A172 (cell line): ENCODE data around the gene SIX4. TPM values are rescaled to one million over a fixed set of nuclear protein-coding genes. Genes with fewer than 3 reads are reported as not detected.

ENCODE experiments used
- DNase-seq: peaks from one replicate; pipeline ENCODE4 v3.0.0-alpha.2; 2015; ENCODE audit warnings: low spot score
- total RNA-seq: library from RNA; depleted of rRNA; stranded (reverse); fragments of >200 nt; shearing (Covaris generic); gene quantifications from 2 replicates; pipeline ENCODE4 v1.2.3, GENCODE V29; 2014

Gene SIX4
- total RNA-seq, 1 experiment from 2014 or later, result 7.5 TPM

GRCh38 chr14:60722107-60722356, 2.1 kb downstream of the SIX4 start:
- peak; percentile 1 for DNase-seq

- peak; percentile 21 for DNase-seq
These were observed 2.6 kb downstream of the SIX4 start for GRCh38 chr14:60721326-60722106.

- DNase-seq, result peak; percentile 1
These were observed 3.2 kb downstream of the SIX4 start for GRCh38 chr14:60720962-60721325.

GRCh38 chr14:60720391-60720790, 3.8 kb downstream of the SIX4 start:
- DNase-seq, result no peak

DNA sequence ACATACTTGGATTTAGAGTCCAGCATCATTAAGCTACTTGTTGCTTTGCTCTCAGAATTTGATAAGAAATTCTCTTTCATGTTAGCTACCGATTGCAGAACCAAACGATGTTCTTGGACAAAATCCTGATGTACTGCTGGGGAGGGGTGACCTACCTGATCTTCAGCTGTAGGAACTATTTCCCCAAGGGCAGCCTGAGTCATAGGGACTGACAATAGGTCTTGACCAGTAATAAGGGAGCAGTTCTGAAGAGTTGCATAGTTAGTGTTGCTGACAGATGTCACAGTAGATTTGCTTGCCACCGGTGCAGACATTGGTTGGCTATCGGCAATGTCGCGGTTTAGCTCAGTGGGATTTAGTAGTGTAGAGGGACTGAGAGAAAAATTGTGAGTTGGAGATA, 10.6 kb downstream of the SIX4 start:
- DNase-seq, result no peak

- DNase-seq, result no peak
These were observed 13.7 kb downstream of the SIX4 start for GRCh38 chr14:60710494-60710893.

- DNase-seq, result no peak
These were observed 16.3 kb downstream of the SIX4 start for GRCh38 chr14:60707858-60708257.

- no peak for DNase-seq
These were observed 19.1 kb downstream of the SIX4 start for GRCh38 chr14:60705100-60705499.

GRCh38 chr14:60700598-60700997, 23.6 kb downstream of the SIX4 start:
- DNase-seq, result no peak

DNA sequence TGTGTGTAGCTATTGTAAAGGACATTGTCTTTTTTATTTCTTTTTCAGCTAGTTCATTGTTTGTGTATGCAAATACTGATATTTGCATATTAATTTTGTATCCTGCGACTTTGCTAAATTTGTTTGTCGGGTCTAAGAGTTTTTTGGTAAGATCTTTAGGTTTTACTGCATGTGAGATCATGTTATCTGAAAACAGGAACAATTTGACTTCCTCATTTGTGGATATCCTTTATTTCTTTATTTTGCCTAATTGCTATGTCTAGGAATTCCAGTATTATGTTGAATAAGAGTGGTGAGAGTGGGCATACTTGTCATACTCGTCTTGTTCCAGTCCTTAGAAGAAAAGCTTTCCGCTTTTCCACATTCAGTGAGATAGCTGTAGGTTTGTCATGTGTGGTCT, 28.8 kb downstream of the SIX4 start:
- no peak for DNase-seq

DNA sequence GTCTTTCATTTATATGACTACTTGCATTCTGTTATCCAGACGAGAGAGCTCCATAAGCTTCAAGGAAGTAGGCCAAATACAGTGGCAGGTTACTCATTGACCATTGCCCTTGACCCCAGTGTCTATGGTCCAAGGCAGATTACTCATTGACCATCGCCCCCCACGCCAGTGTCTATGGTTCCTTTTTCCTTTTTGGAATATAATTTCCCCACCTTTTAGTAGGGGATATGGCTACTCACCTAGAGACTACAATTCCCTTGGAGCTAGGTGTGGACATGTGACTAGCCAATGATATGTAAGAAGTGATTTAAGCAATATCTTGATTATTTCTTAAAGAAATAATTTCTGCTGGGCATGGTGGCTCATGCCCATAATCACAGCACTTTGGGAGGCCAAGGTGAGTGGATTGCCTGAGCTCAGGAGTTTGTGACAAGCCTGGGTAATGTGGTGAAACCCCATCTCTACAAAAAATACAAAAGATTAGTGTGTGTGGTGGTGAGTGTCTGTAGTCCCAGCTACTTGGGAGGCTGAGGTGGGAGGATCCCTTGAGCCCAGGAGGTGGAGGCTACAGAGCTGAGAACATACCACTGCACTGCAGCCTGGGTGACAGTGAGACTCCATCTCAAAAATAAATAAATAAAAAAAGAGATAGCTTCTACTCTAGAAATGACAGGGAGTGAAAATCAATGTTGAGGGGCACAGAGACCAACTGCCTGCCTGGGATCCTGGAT, 32.6 kb downstream of the SIX4 start:
- DNase-seq, result no peak

DNA sequence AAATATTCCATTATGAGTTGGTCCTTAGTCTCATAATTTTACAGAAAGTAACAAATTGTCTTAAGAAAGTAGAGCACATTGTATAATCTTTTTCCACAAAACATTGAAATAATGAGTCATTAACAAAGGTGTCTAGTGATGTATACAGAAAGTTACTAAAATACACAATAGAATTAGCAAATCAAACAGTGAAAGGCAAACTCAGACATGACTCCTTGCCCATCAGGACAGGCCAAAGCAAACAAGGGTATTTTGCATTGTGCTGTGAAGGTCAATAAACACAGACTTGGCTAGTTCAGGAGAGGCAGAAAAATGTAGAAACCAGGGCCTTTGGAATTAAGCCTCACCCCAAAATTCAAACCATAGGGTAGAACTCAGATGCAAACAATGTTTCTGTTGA, 37.3 kb downstream of the SIX4 start:
- no peak for DNase-seq

GRCh38 chr14:60684203-60684602, 39.9 kb downstream of the SIX4 start:
- no peak for DNase-seq

DNA sequence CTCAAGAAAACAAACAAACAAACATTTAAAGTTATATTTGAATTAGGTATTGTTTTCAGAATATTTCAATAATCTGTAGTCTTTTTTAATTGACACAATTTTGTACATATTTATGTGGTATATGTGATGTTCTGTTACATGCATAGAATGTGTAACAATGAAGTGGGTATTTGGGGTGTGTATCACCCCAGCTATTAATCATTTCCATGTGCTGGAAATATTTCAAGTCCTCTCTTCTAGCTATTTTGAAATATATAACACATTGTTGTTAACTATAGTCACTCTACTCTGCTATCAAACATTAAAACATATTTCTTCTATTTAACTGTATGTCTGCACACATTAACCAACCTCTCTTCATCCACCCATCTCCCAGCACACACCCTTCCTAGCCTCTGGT, 42.9 kb downstream of the SIX4 start:
- no peak for DNase-seq

DNA sequence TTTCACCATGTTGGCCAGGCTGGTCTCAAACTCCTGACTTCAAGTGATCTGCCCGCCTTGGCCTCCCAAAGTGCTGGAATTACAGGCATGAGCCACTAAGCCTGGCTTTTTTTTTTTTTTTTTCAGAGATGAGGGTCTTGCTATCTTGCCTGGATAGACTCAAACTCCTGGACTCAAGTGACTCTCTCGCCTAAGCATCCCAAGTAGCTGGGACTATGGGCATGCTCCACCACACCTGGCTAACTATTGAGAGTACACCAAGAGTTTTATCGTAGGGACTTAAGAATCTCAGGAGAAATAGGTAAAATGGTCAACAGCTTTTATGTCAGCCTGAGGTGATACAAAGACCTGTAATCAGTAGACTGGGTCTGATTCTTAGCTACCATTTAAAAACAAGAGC, 43.6 kb downstream of the SIX4 start:
- DNase-seq, result no peak

GRCh38 chr14:60679566-60680258, 44.4 kb downstream of the SIX4 start:
- no peak for DNase-seq

GRCh38 chr14:60677701-60678100, 46.5 kb downstream of the SIX4 start:
- DNase-seq, result no peak

DNA sequence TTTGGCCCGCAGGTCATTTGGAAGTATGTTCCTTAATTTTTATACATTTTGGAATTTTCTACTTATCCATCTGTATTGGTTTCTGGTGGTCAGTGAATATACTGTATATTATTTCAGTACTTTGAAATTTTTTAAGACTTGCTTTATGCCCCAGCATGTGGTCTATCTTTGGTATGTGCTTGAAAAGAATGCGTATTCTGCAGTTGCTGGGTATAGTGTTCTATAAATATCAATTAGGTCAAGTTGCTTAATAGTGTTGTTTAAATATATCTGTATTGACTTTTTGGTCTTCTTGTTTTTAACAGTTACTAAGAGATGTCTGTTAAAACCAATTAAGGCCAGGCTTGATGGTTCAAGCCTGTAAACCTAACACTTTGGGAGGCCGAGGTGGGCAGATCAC, 53.2 kb downstream of the SIX4 start:
- DNase-seq, result no peak

- DNase-seq, result no peak
These were observed 55.6 kb downstream of the SIX4 start for GRCh38 chr14:60668431-60669112.

DNA sequence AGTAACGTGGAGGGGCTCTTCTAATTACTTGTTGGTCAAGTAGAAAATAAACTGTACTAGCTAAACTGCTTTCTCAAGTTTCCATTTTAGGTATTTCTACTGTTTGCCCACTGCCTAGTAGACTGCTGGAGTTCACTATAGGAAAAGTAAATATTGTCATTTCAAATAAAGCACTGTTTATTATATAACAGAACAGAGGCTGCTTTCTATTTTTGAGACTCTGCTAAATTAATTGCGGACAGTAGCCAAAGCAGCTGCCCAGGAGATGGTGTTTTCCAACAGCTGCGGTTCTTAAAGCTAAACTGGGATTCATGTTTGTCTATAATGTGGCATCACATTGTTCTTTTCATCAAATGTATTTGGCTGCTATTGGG, 59.0 kb downstream of the SIX4 start:
- DNase-seq, result no peak

GRCh38 chr14:60662982-60663381, 61.2 kb downstream of the SIX4 start:
- DNase-seq, result no peak

- DNase-seq, result no peak
These were observed 62.4 kb downstream of the SIX4 start for GRCh38 chr14:60661721-60662120.
